Duodenal mucosa (tissue), 2 donors: Measurements from ENCODE around the gene HMGB3.
A peak's percentile ranks its signal among the peaks of the same experiment; 100 is the strongest.
"Not testable (repeated sequence)": the region's sequence is repeated elsewhere in the genome, so short reads cannot be mapped to it uniquely, and the experiment has no call there.

Experiments used
- H3K27ac ChIP-seq: one replicate; pipeline ENCODE4 v1.7.0; 2013; ENCODE audit warnings: low read depth, low read length
- H3K27me3 ChIP-seq, 2 donors: one replicate each; pipeline ENCODE4 v1.7.0; 2013; ENCODE audit warnings: low read length in 2 of 2, control low read depth in 1 of 2; ENCODE audit not compliant: insufficient read depth in 2 of 2, control insufficient read depth in 1 of 2
- H3K36me3 ChIP-seq, 2 donors: one replicate each; pipeline ENCODE4 v1.7.0; 2013; ENCODE audit warnings: low read length in 2 of 2, control low read depth in 1 of 2; ENCODE audit not compliant: insufficient read depth in 2 of 2, control insufficient read depth in 1 of 2
- H3K4me1 ChIP-seq, 2 donors: one replicate each; pipeline ENCODE4 v1.7.0; 2013; ENCODE audit warnings: low read length in 2 of 2, control low read depth in 1 of 2; ENCODE audit not compliant: insufficient read depth in 2 of 2, control insufficient read depth in 1 of 2
- H3K4me3 ChIP-seq, 2 donors: one replicate each; pipeline ENCODE4 v1.7.0; 2013; ENCODE audit warnings: low read length in 2 of 2, low read depth in 1 of 2
- H3K9ac ChIP-seq, 2 donors: one replicate each; pipeline ENCODE4 v1.7.0; 2013; ENCODE audit warnings: low read length in 2 of 2, low read depth in 1 of 2
- H3K9me3 ChIP-seq, 2 donors: one replicate each; pipeline ENCODE4 v1.7.0; 2013; ENCODE audit warnings: low read length in 2 of 2, control low read depth in 1 of 2; ENCODE audit not compliant: control insufficient read depth in 1 of 2

The HMGB3 gene

GRCh38 chrX:150975655-150976390, 7.3 kb upstream of the HMGB3 start:
- no peak overlapping the region for H3K4me3 ChIP-seq
- H3K4me1 ChIP-seq = no peaks in the 10 kb centered on the region
- no peak overlapping the region for H3K9ac ChIP-seq
- no peak overlapping the region for H3K27ac ChIP-seq
- H3K36me3 ChIP-seq = no peaks in the 10 kb centered on the region
- H3K9me3 ChIP-seq = no peaks in the 10 kb centered on the region
- no peaks in the 10 kb centered on the region for H3K27me3 ChIP-seq

GRCh38 chrX:150977411-150978162, 5.5 kb upstream of the HMGB3 start:
- Histone ChIP-seq H3K4me3 (no peak overlapping the region), H3K4me1 (peaks cover 0 to 5% of the 10 kb centered on the region in 2 donors), H3K9ac (no peak overlapping the region), H3K27ac (no peak overlapping the region), H3K27me3 (no peaks in the 10 kb centered on the region), H3K9me3 (no peaks in the 10 kb centered on the region), H3K36me3 (no peaks in the 10 kb centered on the region)

GRCh38 chrX:150980186-150980585, 2.9 kb upstream of the HMGB3 start:
- H3K27ac ChIP-seq = no peak overlapping the region
- H3K27me3 ChIP-seq = no peaks in the 10 kb centered on the region
- H3K4me1 ChIP-seq = peaks cover 6% of the 10 kb centered on the region in 2 donors
- no peaks in the 10 kb centered on the region for H3K9me3 ChIP-seq
- no peak overlapping the region for H3K9ac ChIP-seq
- H3K4me3 ChIP-seq = no peak overlapping the region
- H3K36me3 ChIP-seq = no peaks in the 10 kb centered on the region

GRCh38 chrX:150980711-150981110, 2.4 kb upstream of the HMGB3 start:
- H3K9ac ChIP-seq = no peak overlapping the region
- no peak overlapping the region for H3K27ac ChIP-seq
- H3K9me3 ChIP-seq = no peaks in the 10 kb centered on the region
- peaks cover 6% of the 10 kb centered on the region in 2 donors for H3K4me1 ChIP-seq
- H3K4me3 ChIP-seq = no peak overlapping the region
- H3K27me3 ChIP-seq = no peaks in the 10 kb centered on the region
- H3K36me3 ChIP-seq = no peaks in the 10 kb centered on the region

- Histone ChIP-seq H3K27ac (no peak overlapping the region), H3K4me3 (peak overlapping the region; percentile 52 to 70), H3K36me3 (no peaks in the 10 kb centered on the region), H3K9me3 (no peaks in the 10 kb centered on the region), H3K9ac (peak overlapping the region; percentile 7 to 25), H3K27me3 (no peaks in the 10 kb centered on the region), H3K4me1 (peaks cover 6% of the 10 kb centered on the region in 2 donors)
Observed at GRCh38 chrX:150982235-150982787, 824 bp upstream of the HMGB3 start.

- H3K27ac ChIP-seq = peak overlapping the region; percentile 20
- H3K4me1 ChIP-seq = peaks cover 6% of the 10 kb centered on the region in 2 donors
- H3K4me3 ChIP-seq = peak overlapping the region in 1 of 2 donors; percentile 40
- H3K9me3 ChIP-seq = no peaks in the 10 kb centered on the region
- H3K36me3 ChIP-seq = no peaks in the 10 kb centered on the region
- no peaks in the 10 kb centered on the region for H3K27me3 ChIP-seq
- H3K9ac ChIP-seq = no peak overlapping the region
Observed at GRCh38 chrX:150983521-150984168, 510 bp downstream of the HMGB3 start.

GRCh38 chrX:150984169-150984824, 1.2 kb downstream of the HMGB3 start:
- Histone ChIP-seq H3K36me3 (no peaks in the 10 kb centered on the region), H3K4me1 (peaks cover 6% of the 10 kb centered on the region in 2 donors), H3K9ac (no peak overlapping the region), H3K27ac (no peak overlapping the region), H3K9me3 (no peaks in the 10 kb centered on the region), H3K4me3 (peak overlapping the region; percentile 54 to 56), H3K27me3 (no peaks in the 10 kb centered on the region)

GRCh38 chrX:150987687-150988086, 4.6 kb downstream of the HMGB3 start:
- not testable (repeated sequence) for H3K4me1 ChIP-seq, H3K9me3 ChIP-seq, H3K4me3 ChIP-seq, H3K27me3 ChIP-seq, H3K36me3 ChIP-seq, H3K9ac ChIP-seq, H3K27ac ChIP-seq

GRCh38 chrX:150989420-150989819, 6.3 kb downstream of the HMGB3 start:
- Histone ChIP-seq H3K4me3 (no peak overlapping the region), H3K27ac (no peak overlapping the region), H3K4me1 (peaks cover 0 to 6% of the 10 kb centered on the region in 2 donors), H3K27me3 (no peaks in the 10 kb centered on the region), H3K9me3 (no peaks in the 10 kb centered on the region), H3K36me3 (no peaks in the 10 kb centered on the region), H3K9ac (no peak overlapping the region)
